22Rv1 (cell line): ENCODE measurements around the gene MADD.

Experiments used
- H3K27ac ChIP-seq: fragments of 450-650 bp; 2 replicates; pipeline ENCODE4 v1.5.1; 2017
- ZFX ChIP-seq: fragments of 450-650 bp; IDR thresholded peaks from 2 replicates; pipeline ENCODE4 v1.6.1; 2017; ENCODE audit warnings: antibody characterized with exemption, borderline replicate concordance
- TF ChIP-seq, protein P1 (sequence below): fragments of 450-650 bp; IDR thresholded peaks from 2 replicates; pipeline ENCODE4 v1.5.1; 2017; ENCODE audit warnings: mild to moderate bottlenecking

The MADD gene

DNA sequence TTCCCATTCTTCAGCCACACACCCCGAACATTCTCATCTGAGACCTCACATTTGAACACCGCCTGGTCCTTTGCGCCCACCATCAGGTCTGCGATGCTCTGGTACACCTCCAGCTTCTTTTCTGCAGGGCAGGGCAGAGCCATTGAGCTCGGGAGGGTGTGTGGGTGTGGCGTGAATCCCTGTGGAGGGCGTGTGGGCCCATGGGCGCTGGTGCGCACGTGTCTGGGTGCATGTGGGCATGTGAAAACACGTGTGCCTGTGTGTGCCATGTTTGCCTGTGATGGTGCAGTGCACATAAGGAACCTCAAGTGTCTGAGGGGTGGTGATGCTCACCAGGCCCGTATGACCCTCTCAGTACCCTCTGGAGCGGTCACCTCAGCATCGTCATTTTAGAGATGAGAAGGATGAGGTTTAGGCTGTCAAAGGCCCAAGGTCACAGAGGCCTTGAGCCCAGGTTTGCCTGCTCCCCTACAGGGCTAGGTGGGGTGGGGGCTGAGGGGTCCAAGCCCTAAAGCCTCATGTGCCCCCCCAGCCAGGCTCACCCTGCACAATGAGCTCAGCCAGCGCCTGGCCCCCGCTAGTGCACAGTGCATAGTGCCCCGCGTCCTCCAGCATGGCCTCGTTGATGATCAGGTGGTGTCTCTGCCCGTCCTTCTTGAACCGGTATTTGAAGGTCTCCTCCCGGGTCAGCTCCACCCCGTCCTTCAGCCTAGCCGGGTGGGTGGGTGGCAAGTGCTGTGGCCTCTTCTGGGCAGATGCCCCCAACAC, 72.3 kb downstream of the MADD start:
- no peak overlapping the region for H3K27ac ChIP-seq
- no peak for TF ChIP-seq ZFX

DNA sequence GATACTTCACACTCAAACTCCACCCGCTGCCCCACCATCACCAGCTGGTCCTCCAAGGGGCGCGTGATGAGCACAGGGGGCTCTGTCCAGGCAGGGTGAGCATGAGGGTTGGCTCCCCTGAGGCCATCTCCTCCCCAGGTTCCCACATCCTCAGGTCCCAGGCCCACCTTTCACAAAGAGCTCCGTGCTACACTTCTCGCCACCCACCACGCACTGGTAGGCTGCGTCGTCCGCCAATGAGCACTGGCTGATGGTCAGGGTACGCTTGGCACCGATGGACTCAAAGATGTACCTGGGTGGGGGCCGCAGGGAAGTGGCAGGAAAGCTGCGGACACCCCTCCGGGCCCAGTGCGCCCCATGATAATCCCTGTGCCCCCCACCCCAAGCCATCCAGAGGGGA, 72.9 kb downstream of the MADD start:
- TF ChIP-seq ZFX = no peak
- TF ChIP-seq, protein P1, sequence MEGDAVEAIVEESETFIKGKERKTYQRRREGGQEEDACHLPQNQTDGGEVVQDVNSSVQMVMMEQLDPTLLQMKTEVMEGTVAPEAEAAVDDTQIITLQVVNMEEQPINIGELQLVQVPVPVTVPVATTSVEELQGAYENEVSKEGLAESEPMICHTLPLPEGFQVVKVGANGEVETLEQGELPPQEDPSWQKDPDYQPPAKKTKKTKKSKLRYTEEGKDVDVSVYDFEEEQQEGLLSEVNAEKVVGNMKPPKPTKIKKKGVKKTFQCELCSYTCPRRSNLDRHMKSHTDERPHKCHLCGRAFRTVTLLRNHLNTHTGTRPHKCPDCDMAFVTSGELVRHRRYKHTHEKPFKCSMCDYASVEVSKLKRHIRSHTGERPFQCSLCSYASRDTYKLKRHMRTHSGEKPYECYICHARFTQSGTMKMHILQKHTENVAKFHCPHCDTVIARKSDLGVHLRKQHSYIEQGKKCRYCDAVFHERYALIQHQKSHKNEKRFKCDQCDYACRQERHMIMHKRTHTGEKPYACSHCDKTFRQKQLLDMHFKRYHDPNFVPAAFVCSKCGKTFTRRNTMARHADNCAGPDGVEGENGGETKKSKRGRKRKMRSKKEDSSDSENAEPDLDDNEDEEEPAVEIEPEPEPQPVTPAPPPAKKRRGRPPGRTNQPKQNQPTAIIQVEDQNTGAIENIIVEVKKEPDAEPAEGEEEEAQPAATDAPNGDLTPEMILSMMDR = no peak
- no peak overlapping the region for H3K27ac ChIP-seq

DNA sequence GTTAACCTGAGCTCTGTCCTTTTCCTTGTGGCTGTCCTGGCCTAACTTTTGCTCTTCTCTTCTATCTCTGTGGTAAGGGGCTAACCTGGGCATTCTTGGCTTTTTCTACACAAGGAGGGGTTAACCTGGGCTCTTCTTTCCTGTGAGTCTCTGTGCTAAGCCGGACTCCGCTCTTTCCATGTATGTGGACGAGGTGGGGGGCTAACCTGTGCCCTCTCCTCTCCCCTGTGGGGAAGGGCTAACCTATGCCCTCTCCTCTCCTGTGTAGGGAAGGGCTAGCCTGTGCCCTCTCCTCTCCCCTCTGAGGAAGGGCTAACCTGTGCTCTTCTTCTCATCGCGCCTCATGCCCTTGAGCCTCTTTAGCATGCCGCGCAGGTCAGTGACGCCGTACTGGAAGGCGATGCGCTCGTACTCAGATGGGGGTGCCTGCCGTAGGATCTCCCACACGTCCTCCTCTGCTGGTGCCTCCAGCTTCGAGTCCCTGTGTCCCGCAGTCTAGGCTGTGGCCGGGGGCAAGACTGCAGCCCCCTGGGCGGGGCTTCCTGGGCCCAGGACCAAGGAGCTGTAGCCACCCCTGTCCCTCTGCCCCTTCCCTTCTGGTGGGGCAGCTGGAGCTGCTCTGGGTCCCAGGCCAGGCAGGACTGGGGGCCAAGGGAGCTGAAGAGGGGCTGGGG, 76.1 kb downstream of the MADD start:
- no peak for TF ChIP-seq ZFX
- TF ChIP-seq, protein P1 = no peak
- H3K27ac ChIP-seq = no peak overlapping the region

DNA sequence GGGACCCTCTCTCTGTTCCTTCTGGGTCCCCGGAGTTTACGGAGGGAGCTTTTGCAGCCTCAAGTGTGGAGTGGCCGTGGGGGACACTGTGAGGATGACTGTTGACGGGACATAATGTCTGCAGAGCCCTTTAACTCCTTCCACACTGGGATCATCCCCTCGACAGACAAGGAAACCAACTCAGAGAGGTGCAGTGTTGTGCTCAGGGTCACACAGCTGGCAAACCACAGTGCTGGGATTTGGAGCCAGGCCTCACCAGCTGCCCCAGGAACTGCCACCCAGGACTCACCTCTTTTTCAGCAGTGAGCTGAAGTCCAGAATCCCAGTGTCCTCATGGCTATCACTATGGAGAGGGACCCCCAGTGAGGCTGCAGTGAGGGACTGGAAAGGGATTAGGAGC, 77.2 kb downstream of the MADD start:
- no peak overlapping the region for H3K27ac ChIP-seq
- TF ChIP-seq, protein P1 = no peak
- TF ChIP-seq ZFX = no peak

DNA sequence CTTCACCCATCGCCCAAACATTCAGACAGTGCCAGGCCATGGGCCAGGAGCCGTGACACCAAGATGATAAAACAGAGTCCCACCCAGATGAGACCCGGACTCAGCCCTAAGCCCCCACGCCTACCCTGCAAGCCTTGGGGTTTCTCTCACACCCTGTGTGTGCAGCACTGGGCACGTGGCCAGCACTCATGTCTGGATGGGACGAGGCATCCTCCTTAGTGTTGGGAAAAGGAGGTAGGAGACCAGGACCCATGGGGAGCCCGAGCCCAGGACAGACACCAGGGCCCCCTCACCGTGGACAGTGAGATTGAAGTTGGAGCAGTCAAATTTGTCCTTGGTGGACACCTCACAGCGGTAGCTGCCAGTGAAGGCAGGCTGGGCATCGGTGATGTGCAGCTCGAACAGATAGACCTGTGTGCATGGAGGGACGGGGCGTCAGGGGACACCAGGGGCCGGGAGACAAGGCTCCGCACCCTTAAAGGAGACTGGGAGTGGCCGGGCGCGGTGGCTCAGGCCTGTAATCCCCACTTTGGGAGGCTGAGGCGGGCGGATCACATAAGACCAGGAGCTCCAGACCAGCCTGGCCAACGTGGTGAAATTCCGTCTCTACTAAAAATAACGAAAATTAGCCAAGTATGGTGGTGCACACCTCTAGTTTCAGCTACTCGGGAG, 78.3 kb downstream of the MADD start:
- H3K27ac ChIP-seq = no peak overlapping the region
- no peak for TF ChIP-seq ZFX
- TF ChIP-seq, protein P1 = no peak

DNA sequence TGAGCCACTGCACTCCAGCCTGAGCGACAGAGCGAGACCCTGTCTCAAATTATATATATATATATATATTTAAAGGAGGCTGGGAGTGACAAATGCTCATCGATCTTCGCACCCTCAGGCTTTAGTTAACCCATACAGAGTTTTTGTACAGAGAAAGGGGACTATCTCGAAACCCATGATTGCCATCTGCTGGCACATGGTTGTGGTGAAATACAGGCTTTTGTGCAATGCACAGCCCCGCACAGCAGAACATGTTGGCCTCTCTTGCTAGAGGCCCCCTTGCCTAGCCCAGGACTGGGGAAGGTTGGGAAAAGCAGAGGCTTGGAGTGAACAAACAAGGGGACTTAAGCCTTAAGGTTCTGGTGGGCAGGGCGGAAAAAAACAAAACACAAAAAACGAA, 78.9 kb downstream of the MADD start:
- no peak overlapping the region for H3K27ac ChIP-seq
- TF ChIP-seq ZFX = no peak
- TF ChIP-seq, protein P1 = no peak

DNA sequence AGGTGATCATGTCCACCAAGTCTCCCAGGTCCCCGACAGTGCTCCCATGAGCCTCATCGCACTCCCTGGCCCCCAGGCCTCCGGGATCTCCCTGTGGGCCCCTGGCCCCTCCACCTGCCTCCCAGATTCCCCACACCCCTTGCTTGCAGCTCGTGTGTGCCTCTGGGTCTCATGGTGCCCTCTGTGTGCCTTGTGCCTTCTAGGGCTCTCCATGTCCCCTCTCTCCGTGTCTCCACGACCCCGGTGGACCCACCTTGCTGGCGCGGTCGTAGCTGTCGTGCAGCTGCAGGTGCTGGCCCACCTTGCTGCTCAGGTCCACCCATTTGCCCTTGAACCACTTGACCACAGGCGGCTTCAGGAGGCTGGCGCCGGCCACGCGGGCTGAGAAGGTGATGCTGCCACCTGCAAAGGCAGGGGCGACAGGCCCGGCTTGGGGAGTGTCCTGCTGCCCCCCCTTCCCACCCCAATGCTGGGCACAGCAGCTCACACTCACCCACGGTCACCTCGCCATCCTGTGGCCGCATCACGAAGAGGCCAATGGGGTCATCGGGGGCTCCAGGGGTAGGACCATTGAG, 79.7 kb downstream of the MADD start:
- no peak overlapping the region for H3K27ac ChIP-seq
- TF ChIP-seq ZFX = no peak

DNA sequence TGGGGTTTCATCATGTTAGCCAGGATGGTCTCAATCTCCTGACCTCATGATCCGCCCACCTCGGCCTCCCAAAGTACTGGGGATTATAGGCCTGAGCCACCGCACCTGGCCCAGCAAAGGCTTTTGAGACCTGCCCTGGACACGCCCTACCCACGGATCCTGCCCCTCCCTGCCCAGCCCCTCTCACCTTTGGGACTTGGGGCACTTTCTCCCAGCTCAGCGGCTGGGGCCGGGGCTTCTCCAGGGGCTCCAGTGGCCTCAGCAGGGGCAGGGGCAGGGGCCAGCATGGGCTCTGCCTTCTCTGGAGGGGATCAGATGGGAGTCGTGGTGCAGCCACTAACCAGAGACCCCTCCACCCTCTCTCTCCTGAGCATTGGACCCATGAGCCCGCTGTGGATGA, 80.4 kb downstream of the MADD start:
- no peak overlapping the region for H3K27ac ChIP-seq
- no peak for TF ChIP-seq ZFX
- TF ChIP-seq, protein P1 = no peak
